Natural killer cell treated with Interleukin-12 subunit alpha and Interleukin-12 subunit beta and Interleukin-15 and Interleukin-18, amount 100 ng/mL, for 72 hours (primary cell): Measurements from ENCODE around the gene SHANK3. TPM values are rescaled to one million over a fixed set of nuclear protein-coding genes. Genes with fewer than 3 reads are reported as not detected.

Source experiments
- ATAC-seq, 2 donors: fragments of 150-1000 bp; cut with Tn5 transposase in 1 of 2; sonication (Bioruptor Pico), chemical (Tn5 transposase) in 1 of 2; 2 replicates each; pipeline ENCODE4 v1.10.0; 2021
- DNase-seq: peaks from one replicate; pipeline ENCODE4 v3.0.0; 2022; ENCODE audit warnings: low spot score
- H3K27ac Mint-ChIP-seq, 2 donors: 1 replicate in 1 of 2; 2 replicates in 1 of 2; pipeline ENCODE4 v1.8.0; 2022; ENCODE audit warnings: mixed read lengths in 2 of 2, mild to moderate bottlenecking in 1 of 2, moderate library complexity in 1 of 2
- H3K27me3 Mint-ChIP-seq, 2 donors: 1 replicate in 1 of 2; 2 replicates in 1 of 2; pipeline ENCODE4 v1.8.0; 2022; ENCODE audit warnings: mixed read lengths in 2 of 2
- H3K36me3 Mint-ChIP-seq: one replicate; pipeline ENCODE4 v1.8.0; 2022; ENCODE audit warnings: mixed read lengths
- H3K4me1 Mint-ChIP-seq, 2 donors: 1 replicate in 1 of 2; 2 replicates in 1 of 2; pipeline ENCODE4 v1.8.0; 2022; ENCODE audit warnings: low read depth in 2 of 2, mixed read lengths in 2 of 2, mild to moderate bottlenecking in 1 of 2
- H3K4me3 Mint-ChIP-seq: one replicate; pipeline ENCODE4 v1.8.0; 2022; ENCODE audit warnings: mixed read lengths
- H3K9me3 Mint-ChIP-seq: 2 replicates; pipeline ENCODE4 v1.8.0; 2022; ENCODE audit warnings: mixed read lengths
- total RNA-seq, 2 donors: library from RNA; stranded (reverse); gene quantifications; one replicate each; pipeline ENCODE4 v1.2.3, GENCODE V29; 2022

Gene SHANK3
- total RNA-seq, 2 donors from 2014 or later = not detected

- H3K27me3 Mint-ChIP-seq = peaks cover 0 to 14% of the 10 kb centered on the region in 2 donors
- H3K4me1 Mint-ChIP-seq = peaks cover 3 to 13% of the 10 kb centered on the region in 2 donors
- ATAC-seq (no peak), DNase-seq (no peak)
- H3K27ac Mint-ChIP-seq = no peak overlapping the region
- H3K4me3 Mint-ChIP-seq = no peak overlapping the region
- no peaks in the 10 kb centered on the region for H3K36me3 Mint-ChIP-seq
- no peaks in the 10 kb centered on the region for H3K9me3 Mint-ChIP-seq
Measured at GRCh38 chr22:50695421-50696250, 23.0 kb downstream of the SHANK3 start.

- ATAC-seq (no peak), DNase-seq (peak; percentile 42)
- Mint-ChIP-seq H3K27me3 (peaks cover 0 to 9% of the 10 kb centered on the region in 2 donors), H3K27ac (no peak overlapping the region), H3K36me3 (no peaks in the 10 kb centered on the region), H3K4me3 (no peak overlapping the region), H3K4me1 (peaks cover 3 to 12% of the 10 kb centered on the region in 2 donors), H3K9me3 (no peaks in the 10 kb centered on the region)
Measured at GRCh38 chr22:50696251-50696798, 23.7 kb downstream of the SHANK3 start.

- no peaks in the 10 kb centered on the region for H3K36me3 Mint-ChIP-seq
- H3K27me3 Mint-ChIP-seq = peaks cover 0 to 5% of the 10 kb centered on the region in 2 donors
- H3K9me3 Mint-ChIP-seq = no peaks in the 10 kb centered on the region
- no peak overlapping the region for H3K27ac Mint-ChIP-seq
- ATAC-seq = no peak
- peak; percentile 42 for DNase-seq
- peaks cover 6% of the 10 kb centered on the region in 2 donors for H3K4me1 Mint-ChIP-seq
- no peak overlapping the region for H3K4me3 Mint-ChIP-seq
Measured at GRCh38 chr22:50696799-50697561, 24.4 kb downstream of the SHANK3 start.

GRCh38 chr22:50697667-50698506 is 25.3 kb downstream of the SHANK3 start:
- ATAC-seq (no peak), DNase-seq (peak; percentile 60)
- Mint-ChIP-seq H3K4me1 (peaks cover 6 to 11% of the 10 kb centered on the region in 2 donors), H3K4me3 (no peak overlapping the region), H3K27me3 (peaks cover 0 to 3% of the 10 kb centered on the region in 2 donors), H3K9me3 (no peaks in the 10 kb centered on the region), H3K27ac (no peak overlapping the region), H3K36me3 (no peaks in the 10 kb centered on the region)

DNA sequence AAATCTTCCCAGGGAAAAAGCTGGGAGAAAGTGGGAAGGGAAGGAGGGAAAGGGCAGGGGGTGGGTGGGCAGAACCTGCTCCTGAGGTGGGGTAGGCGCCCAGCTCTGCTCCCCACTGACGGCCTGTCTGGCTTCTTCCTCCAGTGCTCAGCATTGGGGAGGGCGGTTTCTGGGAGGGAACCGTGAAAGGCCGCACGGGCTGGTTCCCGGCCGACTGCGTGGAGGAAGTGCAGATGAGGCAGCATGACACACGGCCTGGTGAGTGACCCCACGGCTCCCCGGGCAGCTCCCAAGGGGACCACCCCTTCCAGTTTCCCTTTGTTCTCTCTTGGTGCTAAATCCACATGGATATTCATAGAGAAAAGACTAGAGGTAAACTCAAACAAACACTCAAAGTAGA is 25.9 kb downstream of the SHANK3 start:
- Mint-ChIP-seq H3K4me3 (no peak overlapping the region), H3K27me3 (peaks cover 0 to 3% of the 10 kb centered on the region in 2 donors), H3K36me3 (no peaks in the 10 kb centered on the region), H3K9me3 (no peaks in the 10 kb centered on the region), H3K4me1 (peaks cover 6 to 11% of the 10 kb centered on the region in 2 donors), H3K27ac (no peak overlapping the region)
- DNase-seq (peak; percentile 37), ATAC-seq (no peak)

GRCh38 chr22:50699001-50699755 is 26.6 kb downstream of the SHANK3 start:
- DNase-seq (peak; percentile 25), ATAC-seq (no peak)
- no peaks in the 10 kb centered on the region for H3K36me3 Mint-ChIP-seq
- H3K27me3 Mint-ChIP-seq = peaks cover 0 to 3% of the 10 kb centered on the region in 2 donors
- no peak overlapping the region for H3K4me3 Mint-ChIP-seq
- H3K9me3 Mint-ChIP-seq = no peaks in the 10 kb centered on the region
- peaks cover 6 to 11% of the 10 kb centered on the region in 2 donors for H3K4me1 Mint-ChIP-seq
- no peak overlapping the region for H3K27ac Mint-ChIP-seq

DNA sequence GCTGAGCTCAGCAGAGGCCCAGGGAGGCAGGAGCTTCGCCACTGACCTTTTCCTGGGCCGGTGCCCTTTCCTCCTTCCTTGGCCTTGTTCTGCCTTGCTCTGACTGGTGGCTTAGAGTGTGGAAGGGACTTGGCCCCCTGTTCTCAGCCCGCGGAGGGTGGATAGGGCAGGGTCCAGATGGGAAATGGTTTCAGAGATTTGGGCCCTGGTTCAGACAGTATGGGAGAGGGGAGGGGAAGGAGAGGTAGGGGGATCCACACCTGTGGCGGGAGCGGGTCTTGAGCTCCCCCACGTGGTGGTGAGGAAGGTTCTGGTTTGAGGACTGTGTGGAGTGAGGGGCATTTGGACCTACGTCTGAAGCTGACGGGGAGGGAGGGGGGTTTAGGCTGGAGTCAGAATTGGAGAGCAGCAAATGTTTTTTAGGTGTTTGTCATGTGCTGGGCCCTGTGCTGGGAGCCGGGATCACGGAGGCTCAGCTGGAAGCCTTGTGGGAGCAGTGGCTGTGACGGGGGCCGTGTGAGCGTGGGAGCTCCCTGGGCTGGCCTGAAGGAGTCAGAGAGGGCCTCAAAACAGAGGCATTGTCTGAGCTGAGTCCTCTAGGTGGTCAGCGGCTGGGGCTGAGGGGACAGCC is 27.2 kb downstream of the SHANK3 start:
- H3K27me3 Mint-ChIP-seq = peaks cover 0 to 3% of the 10 kb centered on the region in 2 donors
- peaks cover 6 to 11% of the 10 kb centered on the region in 2 donors for H3K4me1 Mint-ChIP-seq
- no peaks in the 10 kb centered on the region for H3K36me3 Mint-ChIP-seq
- no peak for ATAC-seq
- no peak overlapping the region for H3K4me3 Mint-ChIP-seq
- no peak overlapping the region for H3K27ac Mint-ChIP-seq
- H3K9me3 Mint-ChIP-seq = no peaks in the 10 kb centered on the region
- peak; percentile 38 for DNase-seq

DNA sequence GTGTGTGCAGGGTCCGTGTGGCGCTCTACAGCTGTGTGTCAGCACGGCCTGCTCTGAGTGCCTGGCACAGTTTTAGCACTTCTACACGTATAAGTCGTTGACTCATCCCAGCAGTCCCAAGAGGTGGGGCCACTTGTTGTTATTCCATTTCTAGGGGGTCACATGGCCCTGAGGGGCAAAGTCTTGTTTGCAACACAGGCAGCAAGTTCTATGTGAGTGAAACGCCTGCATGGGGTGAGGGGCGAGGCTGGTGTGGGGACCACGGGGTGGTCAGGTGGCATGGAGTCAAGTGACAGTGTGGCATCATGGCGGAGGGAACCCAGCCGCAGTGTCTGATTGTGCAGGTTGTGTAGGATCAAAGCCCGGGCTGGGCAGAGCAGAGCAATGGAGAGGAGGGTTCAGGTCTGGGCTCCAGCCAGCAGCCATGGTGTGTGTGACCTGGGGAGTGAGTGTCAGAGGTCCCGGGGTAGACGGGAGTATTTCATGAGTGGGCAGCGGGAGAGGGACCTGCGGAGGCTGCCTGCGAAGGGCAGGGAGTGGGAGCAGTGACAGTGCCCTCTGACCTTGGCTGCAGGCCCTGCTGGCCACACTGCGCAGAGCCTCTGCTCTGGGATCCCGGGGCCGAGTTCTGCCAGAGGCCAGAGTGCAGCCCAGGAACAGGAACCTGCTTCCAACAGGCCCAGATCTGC is 27.9 kb downstream of the SHANK3 start:
- DNase-seq = peak; percentile 48
- no peaks in the 10 kb centered on the region for H3K9me3 Mint-ChIP-seq
- H3K36me3 Mint-ChIP-seq = no peaks in the 10 kb centered on the region
- peaks cover 6 to 11% of the 10 kb centered on the region in 2 donors for H3K4me1 Mint-ChIP-seq
- peaks cover 0 to 3% of the 10 kb centered on the region in 2 donors for H3K27me3 Mint-ChIP-seq
- ATAC-seq = no peak
- H3K4me3 Mint-ChIP-seq = no peak overlapping the region
- H3K27ac Mint-ChIP-seq = no peak overlapping the region

DNA sequence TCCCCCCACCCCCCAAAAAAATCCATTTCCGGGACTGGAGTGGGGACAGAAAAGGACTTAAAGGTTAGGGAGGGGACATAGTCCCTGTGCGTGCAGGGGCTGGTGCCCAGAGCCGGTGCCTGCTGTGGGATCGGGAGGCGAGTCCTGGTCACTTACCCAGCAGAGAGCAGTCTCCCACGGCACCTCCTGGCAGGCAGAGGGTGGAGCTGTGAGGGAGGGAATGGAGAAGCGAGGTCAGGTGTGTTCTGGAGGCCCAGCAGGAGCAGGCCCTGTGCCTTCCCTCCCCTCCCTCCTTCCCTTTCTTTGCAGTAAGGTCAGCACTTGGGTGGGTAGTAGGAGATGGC is 28.4 kb downstream of the SHANK3 start:
- Mint-ChIP-seq H3K27ac (no peak overlapping the region), H3K4me1 (peaks cover 6 to 11% of the 10 kb centered on the region in 2 donors), H3K36me3 (no peaks in the 10 kb centered on the region)

GRCh38 chr22:50701428-50702154 is 29.0 kb downstream of the SHANK3 start:
- no peaks in the 10 kb centered on the region for H3K9me3 Mint-ChIP-seq
- ATAC-seq (no peak), DNase-seq (no peak)
- H3K27me3 Mint-ChIP-seq = peaks cover 0 to 3% of the 10 kb centered on the region in 2 donors
- H3K27ac Mint-ChIP-seq = no peak overlapping the region
- no peak overlapping the region for H3K4me3 Mint-ChIP-seq
- H3K36me3 Mint-ChIP-seq = no peaks in the 10 kb centered on the region
- peaks cover 6 to 11% of the 10 kb centered on the region in 2 donors for H3K4me1 Mint-ChIP-seq

More for the DNA sequence above, 28.4 kb downstream of the SHANK3 start:
- no peaks in the 10 kb centered on the region for H3K9me3 Mint-ChIP-seq
- no peak overlapping the region for H3K4me3 Mint-ChIP-seq
- ATAC-seq = no peak
- peaks cover 0 to 3% of the 10 kb centered on the region in 2 donors for H3K27me3 Mint-ChIP-seq
- DNase-seq = no peak

- Mint-ChIP-seq H3K9me3 (no peaks in the 10 kb centered on the region), H3K4me3 (no peak overlapping the region), H3K27me3 (peaks cover 0 to 3% of the 10 kb centered on the region in 2 donors), H3K27ac (peak overlapping the region in 1 of 2 donors; percentile 27), H3K4me1 (peaks cover 6 to 11% of the 10 kb centered on the region in 2 donors), H3K36me3 (no peaks in the 10 kb centered on the region)
- peak; percentile 54 for DNase-seq
- ATAC-seq = no peak
Measured at GRCh38 chr22:50702261-50702671, 29.6 kb downstream of the SHANK3 start.
